ENCODE measurements around the gene AMIGO1.
A peak's percentile ranks its signal among the peaks of the same experiment; 100 is the strongest.

The AMIGO1 gene

GRCh38 chr1:109485001-109485400 lies 24.5 kb downstream of the AMIGO1 start:
- no peak for DNase-seq (ENCODE audit: low read depth)
- in situ Hi-C loops (cut with HindIII; ENCODE audit: low sequenced_read_pairs): no loop called here

GRCh38 chr1:109484519-109484975 lies 25.0 kb downstream of the AMIGO1 start:
- DNase-seq (ENCODE audit: low read depth): no peak
- H3K4me3 ChIP-seq (ENCODE audit: low read depth, low read length): peak overlapping the region; percentile 54
- TF ChIP-seq CTCF (IDR thresholded peaks at IDR 0.05; ENCODE audit: low read depth, low read length, missing control alignments): no peak
- in situ Hi-C loops (cut with HindIII; ENCODE audit: low sequenced_read_pairs): no loop called here

More at GRCh38 chr1:109485001-109485400, 24.5 kb downstream of the AMIGO1 start:
- TF ChIP-seq CTCF (IDR thresholded peaks at IDR 0.05; ENCODE audit: low read depth, low read length, missing control alignments): no peak
- H3K4me3 ChIP-seq (ENCODE audit: low read depth, low read length): peak overlapping the region; percentile 54

GRCh38 chr1:109483672-109484518 lies 25.6 kb downstream of the AMIGO1 start, which contains the start of gene ATXN7L2:
Gene ATXN7L2 (plus strand): TSS chr1:109483905. CDS start chr1:109483954, 49 bp downstream.
- DNase-seq (ENCODE audit: low read depth): peak; percentile 75
- peak within 1 kb of the TSS; percentile 54 for H3K4me3 ChIP-seq (ENCODE audit: low read depth, low read length)
- in situ Hi-C loops (cut with HindIII; ENCODE audit: low sequenced_read_pairs): no loop called here
- no peak for TF ChIP-seq CTCF (IDR thresholded peaks at IDR 0.05; ENCODE audit: low read depth, low read length, missing control alignments)

- in situ Hi-C loops (cut with HindIII; ENCODE audit: low sequenced_read_pairs): no loop called here
- peak overlapping the region; percentile 54 for H3K4me3 ChIP-seq (ENCODE audit: low read depth, low read length)
These were observed 26.5 kb downstream of the AMIGO1 start for GRCh38 chr1:109482791-109483671.

GRCh38 chr1:109482242-109482641 lies 27.3 kb downstream of the AMIGO1 start:
- H3K4me3 ChIP-seq (ENCODE audit: low read depth, low read length): no peak overlapping the region
- no peak for TF ChIP-seq CTCF (IDR thresholded peaks at IDR 0.05; ENCODE audit: low read depth, low read length, missing control alignments)
- DNase-seq (ENCODE audit: low read depth): no peak
- in situ Hi-C loops (cut with HindIII; ENCODE audit: low sequenced_read_pairs): no loop called here

More at GRCh38 chr1:109482791-109483671, 26.5 kb downstream of the AMIGO1 start:
- DNase-seq (ENCODE audit: low read depth): no peak
- peak; percentile 6 for TF ChIP-seq CTCF (IDR thresholded peaks at IDR 0.05; ENCODE audit: low read depth, low read length, missing control alignments)

GRCh38 chr1:109481646-109482045 lies 27.9 kb downstream of the AMIGO1 start:
- no peak overlapping the region for H3K4me3 ChIP-seq (ENCODE audit: low read depth, low read length)
- in situ Hi-C loops (cut with HindIII; ENCODE audit: low sequenced_read_pairs): no loop called here
- no peak for DNase-seq (ENCODE audit: low read depth)
- no peak for TF ChIP-seq CTCF (IDR thresholded peaks at IDR 0.05; ENCODE audit: low read depth, low read length, missing control alignments)

Measured in astrocyte of the cerebellum (primary cell).